H4 (cell line): ENCODE results near the gene ATP2B2. TPM values are rescaled to one million over a fixed set of nuclear protein-coding genes. Genes with fewer than 3 reads are reported as not detected.

Experiments
- DNase-seq: peaks from one replicate; pipeline ENCODE4 v3.0.0-alpha.2; 2015; ENCODE audit warnings: low spot score
- total RNA-seq: library from RNA; depleted of rRNA; stranded (reverse); fragments of >200 nt; shearing (Covaris generic); gene quantifications from 2 replicates; pipeline ENCODE4 v1.2.3, GENCODE V29; 2014

Gene ATP2B2
- total RNA-seq, 1 experiment from 2014 or later = 0.12 TPM

DNA sequence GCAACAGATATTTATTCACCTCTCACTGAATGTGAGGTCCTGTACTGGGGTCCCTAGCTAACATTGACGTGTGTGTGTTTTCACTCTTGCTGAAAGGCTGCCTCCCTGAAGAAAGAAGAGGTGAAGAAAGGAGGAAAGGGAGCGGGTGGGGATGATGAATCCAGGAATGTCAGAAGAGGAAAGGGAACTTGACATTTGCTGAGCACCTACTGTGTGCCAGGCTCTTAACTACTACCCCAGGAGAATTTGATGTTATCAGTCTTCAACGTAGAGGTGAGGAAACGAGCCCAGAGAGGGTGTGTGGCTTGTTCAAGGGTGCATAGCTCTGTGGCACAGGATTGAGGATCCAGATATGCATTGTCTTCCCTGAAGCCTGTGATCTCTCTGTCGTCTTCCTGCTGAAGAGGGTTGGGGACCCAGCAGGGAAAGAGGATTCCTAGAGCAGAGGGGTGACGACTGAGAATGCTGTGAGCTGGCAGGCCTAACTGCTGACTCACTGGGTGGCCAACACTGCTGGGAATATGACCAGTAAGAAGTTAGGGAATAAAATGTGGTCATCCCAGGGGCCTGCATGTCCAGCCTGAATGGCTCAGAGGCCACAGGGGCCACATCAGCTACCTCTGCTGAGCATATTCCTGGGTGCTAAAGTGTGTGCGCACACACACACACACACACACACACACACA, 6.6 kb upstream of the ATP2B2 start:
- DNase-seq = peak; percentile 49

DNA sequence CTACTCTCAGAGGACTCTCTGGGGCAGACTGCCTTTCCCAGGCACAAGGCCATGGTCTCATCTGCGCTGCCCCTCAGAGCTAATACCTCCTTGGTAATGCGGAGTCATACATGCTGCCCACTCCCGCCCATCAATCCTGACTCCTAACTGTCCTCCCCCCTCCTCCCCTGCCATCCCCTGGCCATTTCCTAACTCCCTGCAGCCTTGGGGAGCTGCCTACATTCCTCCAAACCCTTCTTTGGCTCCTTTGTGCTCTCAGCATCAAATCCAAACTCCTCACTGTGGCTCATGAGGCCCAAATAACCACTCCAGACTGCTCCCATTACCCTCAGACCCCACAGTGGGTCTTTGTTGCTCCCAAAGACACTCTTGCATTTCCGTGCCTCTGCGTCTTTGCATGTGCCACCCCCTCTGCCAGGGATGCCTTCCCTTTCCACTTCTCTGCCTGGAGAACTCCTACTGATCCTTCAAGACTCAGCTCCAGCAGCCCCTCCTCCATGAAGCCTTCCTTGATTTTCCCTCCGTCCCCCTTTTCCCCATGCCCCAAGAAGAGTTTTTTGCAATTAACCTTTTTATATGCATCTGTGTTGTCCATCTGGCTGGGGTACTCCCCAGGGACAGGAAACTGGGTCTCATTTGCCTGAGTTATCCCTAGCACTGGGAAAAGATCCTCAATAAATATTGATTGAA, 5.5 kb upstream of the ATP2B2 start:
- no peak for DNase-seq

GRCh38 chr3:10510086-10510742, 4.8 kb upstream of the ATP2B2 start:
- no peak for DNase-seq

DNA sequence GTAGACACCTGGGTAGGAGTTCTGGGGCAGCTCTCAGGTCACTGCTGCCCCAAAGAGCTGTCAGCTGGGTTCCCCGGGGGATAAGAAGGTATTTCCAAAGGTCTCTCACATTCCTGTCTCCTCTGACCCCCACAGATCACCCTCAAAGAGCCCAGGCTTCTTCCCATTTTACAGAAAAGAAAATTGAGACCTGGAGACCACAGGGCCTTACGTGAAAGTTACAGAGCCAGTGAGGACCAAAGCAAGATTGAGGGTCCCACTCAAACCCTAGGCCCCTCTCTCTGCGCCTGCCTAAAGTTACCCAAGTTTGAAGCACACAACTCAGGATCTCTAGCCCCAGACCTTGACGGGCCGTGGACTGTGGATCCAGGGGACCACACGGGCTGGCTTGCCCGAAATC, 3.9 kb upstream of the ATP2B2 start:
- DNase-seq = no peak

DNA sequence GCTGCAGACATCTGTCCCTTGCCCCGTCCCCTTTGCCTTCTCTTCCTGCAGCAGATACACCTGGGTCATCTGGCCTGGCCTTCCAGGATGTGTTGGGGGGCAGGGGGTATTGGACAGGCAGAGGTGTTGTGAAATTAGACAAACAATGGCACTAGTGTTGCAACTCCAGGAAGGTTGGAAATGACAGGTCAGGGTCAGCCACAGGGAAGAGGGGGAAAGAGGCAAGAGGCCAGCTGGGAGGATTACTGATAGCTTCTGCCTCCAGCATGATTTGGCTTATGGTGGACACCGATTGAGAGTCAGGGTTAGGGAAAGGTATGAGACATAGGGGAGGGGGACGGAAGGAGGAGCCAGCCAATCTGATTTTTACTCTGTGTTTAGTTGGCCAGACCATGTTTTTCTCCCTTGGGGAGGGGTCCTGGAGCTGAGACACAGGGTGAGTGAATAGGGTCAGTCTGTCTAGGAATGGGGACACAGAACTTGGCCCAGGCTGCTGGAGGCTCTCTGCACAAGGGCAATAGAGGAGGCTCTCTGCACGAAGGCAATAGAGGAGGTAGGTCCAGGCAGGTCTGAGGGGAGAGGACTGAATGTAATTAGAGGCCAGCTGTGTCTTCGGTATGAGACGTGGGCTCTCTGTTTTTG, 3.4 kb upstream of the ATP2B2 start:
- no peak for DNase-seq

GRCh38 chr3:10508235-10508618, 2.8 kb upstream of the ATP2B2 start:
- no peak for DNase-seq

DNA sequence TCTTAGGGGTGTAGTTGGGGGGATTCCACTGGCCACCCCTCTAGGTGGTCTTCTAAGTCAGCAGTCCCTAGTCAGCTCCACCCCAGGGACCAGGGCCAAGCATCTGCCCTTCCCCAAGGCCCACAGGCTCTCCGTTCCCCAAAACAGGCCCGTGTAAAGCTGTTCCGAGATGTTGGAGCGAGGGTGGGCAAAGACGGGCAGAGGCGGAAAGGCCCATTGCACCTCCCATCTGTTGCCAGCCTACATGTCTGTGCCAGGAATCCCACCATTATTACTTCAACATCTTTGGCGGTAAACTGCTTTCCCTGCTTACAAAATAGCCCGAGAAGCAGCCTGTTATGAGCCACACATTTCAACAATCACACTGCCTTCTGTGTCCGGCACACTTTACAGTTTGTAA, 1.9 kb upstream of the ATP2B2 start:
- DNase-seq = no peak

GRCh38 chr3:10506696-10507095, 1.3 kb upstream of the ATP2B2 start:
- DNase-seq = no peak

- no peak for DNase-seq
Measured at GRCh38 chr3:10505791-10506585, 602 bp upstream of the ATP2B2 start.

GRCh38 chr3:10504171-10505049, 976 bp downstream of the ATP2B2 start:
- no peak for DNase-seq

DNA sequence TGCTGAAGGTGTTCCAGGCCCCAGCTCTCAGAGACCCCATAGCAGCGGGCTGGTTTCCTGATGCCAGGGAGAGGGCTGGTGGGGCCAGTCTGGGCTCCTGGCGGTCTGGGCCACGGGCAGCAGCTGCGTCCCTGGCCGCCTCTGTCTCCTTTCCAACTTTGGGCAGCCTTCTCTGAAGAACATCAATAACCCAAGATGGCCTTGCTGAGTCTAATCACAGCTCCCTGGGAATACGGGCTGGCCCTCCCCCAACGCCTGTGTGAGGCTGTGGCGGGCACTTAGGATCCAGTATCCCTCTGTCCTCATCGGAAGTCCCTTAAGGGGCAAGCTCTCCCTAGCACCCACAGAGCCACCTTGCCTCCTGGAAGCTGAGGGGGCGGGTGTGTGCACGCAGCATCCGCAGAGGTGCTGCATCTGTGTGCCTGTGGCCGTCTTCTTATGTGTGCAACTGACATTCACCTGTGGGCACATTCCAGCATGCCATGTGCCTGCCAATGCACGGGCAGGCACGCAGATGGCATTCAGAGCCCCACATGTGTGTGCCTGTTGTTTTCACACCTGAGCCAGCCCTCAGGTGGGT, 2.1 kb downstream of the ATP2B2 start:
- DNase-seq = no peak

DNA sequence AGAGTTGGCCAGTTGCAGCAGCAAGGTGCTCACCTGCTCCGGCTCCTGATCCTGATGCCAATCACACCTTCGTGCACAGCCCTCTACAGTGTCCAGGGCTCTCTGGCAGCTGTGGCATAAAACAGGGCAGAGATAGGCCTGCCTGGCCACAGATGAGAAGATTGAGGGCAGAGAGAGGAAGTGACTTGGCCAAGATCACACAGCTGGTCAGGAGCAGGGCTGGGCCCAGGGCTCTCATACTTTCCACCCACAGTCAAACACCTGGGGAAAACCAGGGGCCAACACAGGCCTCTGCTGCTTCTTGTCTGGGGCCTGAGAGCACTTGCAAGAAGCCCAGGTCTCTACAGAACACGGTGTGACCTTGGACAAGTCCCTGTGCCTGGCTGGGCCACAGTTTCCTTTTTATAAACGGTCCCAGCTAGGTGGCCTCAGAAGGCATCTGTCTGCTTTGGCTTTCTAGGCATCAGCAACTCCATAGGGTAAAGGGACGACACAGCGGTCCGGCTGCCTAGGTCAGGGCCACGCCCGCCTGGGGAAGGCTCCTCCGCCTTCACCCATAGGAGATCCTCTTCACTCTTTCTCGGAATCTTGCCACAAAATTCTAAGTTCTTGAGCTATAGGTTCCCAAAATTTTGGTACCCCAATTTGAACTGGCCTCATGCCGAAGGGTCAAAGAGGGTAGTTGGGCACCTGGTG, 3.1 kb downstream of the ATP2B2 start:
- no peak for DNase-seq

GRCh38 chr3:10501664-10502052, 3.7 kb downstream of the ATP2B2 start:
- DNase-seq = no peak

- DNase-seq = no peak
Measured at GRCh38 chr3:10500717-10501663, 4.4 kb downstream of the ATP2B2 start.

DNA sequence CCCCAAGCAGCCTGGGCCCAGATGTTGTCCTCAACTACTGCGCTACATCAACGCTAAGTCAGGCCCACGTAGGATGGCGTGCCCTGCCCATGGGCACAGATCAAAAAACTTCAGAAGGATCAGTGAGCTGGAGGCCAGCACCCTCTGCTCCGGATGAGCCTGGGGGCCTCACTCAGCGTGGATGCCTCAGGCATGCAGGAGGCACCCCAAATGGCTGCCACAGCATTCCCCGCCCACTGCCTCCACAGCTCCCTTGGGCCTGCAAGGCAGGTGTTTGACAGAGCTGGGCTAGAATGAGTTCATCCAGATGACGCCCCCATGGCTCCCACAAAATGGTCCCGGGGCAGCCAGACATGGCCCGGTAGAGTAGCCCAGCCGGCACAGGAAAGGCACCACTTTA, 7.1 kb downstream of the ATP2B2 start:
- DNase-seq = no peak

- no peak for DNase-seq
Measured at GRCh38 chr3:10497439-10497838, 7.9 kb downstream of the ATP2B2 start.

DNA sequence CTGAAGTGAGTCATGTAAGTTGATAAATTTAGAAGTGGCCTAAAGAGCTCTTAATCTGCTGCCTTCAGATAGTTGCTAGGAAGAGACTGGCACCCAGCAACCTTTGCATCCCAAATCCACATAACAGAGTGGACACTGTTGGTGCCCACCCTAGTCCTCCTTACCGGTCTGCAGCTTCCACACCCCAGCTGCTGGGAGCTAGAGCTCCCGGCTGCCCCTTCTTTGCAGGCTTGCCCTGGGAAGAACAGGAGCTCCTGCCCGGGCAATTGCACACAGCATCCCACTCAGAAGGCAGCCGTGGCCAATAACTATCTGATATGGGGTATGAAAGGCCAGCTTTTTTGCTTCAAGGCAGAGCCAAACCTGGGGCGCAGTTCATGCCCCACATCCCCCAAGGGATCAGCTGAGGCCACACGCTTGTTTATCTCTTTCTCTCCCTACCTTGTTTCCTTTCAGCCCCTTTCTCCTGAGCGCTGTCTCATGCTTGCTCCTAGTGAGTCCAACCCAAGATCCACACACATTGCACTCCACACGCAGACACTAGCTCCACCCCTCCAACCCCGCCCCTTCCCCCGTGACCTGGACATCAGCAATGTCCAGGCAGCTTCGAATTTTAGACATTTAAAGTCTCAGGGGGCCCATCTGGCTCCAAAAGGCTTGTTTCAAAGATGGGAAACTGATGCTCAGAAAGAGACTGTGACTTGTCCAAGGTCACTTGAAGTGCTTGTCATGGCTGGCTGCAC, 9.1 kb downstream of the ATP2B2 start:
- no peak for DNase-seq

DNA sequence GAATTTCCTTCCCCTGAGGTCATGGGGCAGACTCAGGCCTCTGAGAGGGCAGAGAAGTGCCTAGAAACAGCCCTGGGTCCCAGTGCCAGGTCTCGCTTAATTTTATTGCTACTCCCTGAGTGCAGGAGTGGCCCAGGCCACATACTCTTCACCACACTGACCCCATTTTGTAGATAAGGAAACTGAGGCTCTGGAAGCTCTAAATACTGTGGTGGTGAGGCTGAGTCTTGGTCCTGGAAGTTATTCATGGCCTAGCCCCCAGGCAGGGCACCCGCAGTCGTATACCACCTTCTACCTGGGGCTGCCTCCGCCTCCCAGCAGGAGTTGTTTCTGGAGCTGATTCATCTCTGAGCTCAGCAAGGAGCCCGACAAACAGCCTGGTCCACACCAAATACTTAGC, 9.8 kb downstream of the ATP2B2 start:
- DNase-seq = no peak
